GM12874 (cell line): ENCODE data around the gene BLVRB.

Source experiments
- TF ChIP-seq, protein P1 (sequence below): IDR thresholded peaks from 2 replicates; pipeline ENCODE4 v1.5.1; 2011; ENCODE audit warnings: low read depth, mild to moderate bottlenecking, control low read depth, low read length, moderate library complexity; ENCODE audit not compliant: insufficient read depth

Gene BLVRB

GRCh38 chr19:40407714-40408597, 57.6 kb downstream of the BLVRB start:
- TF ChIP-seq, protein P1, sequence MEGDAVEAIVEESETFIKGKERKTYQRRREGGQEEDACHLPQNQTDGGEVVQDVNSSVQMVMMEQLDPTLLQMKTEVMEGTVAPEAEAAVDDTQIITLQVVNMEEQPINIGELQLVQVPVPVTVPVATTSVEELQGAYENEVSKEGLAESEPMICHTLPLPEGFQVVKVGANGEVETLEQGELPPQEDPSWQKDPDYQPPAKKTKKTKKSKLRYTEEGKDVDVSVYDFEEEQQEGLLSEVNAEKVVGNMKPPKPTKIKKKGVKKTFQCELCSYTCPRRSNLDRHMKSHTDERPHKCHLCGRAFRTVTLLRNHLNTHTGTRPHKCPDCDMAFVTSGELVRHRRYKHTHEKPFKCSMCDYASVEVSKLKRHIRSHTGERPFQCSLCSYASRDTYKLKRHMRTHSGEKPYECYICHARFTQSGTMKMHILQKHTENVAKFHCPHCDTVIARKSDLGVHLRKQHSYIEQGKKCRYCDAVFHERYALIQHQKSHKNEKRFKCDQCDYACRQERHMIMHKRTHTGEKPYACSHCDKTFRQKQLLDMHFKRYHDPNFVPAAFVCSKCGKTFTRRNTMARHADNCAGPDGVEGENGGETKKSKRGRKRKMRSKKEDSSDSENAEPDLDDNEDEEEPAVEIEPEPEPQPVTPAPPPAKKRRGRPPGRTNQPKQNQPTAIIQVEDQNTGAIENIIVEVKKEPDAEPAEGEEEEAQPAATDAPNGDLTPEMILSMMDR, result no peak

DNA sequence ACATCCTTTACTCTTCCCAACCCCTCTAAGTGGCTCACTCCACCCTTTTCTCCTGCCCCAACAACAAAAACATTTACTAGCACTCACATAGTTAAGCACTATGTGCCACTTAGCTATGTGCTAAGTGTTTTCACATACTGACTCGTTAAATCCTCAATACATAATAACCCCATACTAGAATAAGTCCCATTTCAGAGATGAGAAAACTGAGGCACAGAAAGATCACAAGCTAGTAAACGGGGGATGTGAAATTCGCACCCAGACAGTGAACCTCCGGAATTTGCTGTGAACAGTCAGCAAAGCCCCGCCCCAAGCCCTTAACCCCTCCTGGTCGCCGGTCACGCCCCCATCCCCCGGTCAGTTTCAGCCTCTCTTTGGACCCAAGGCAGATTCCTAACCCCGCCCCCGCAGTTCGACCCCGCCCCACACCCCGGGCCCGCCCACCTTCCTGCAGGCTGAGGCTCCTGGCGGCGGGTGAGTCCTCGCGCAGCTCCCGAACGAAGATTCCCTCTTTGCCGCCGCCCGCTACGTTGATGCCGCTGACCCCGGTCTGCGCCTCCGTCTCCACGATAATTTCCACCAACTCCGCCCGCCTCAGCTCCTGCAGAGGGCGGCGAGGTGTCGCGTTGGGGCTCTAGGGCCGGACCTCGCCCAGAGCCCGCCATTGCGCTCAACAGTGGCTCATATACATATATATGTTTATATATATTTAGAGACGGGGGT, 62.1 kb downstream of the BLVRB start:
- TF ChIP-seq, protein P1, result no peak

DNA sequence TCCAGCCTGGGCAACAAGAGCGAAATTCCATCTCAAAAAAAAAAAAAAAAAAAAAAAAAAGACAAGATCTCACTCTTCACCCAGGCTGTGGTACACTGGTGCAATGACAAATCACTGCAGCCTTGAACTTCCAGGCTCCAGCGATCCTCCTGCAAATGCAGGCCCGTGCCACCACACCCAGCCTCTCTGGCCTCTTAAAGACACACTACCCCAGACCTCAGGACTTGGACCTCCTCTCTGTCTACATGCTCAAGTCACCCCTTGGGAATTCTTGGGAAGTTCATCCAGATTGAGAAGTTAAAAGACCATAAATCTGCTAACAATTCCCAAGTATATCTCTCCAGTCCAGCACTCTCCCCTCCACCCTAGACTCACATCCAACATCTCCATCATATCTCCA, 65.0 kb downstream of the BLVRB start:
- TF ChIP-seq, protein P1, result no peak

DNA sequence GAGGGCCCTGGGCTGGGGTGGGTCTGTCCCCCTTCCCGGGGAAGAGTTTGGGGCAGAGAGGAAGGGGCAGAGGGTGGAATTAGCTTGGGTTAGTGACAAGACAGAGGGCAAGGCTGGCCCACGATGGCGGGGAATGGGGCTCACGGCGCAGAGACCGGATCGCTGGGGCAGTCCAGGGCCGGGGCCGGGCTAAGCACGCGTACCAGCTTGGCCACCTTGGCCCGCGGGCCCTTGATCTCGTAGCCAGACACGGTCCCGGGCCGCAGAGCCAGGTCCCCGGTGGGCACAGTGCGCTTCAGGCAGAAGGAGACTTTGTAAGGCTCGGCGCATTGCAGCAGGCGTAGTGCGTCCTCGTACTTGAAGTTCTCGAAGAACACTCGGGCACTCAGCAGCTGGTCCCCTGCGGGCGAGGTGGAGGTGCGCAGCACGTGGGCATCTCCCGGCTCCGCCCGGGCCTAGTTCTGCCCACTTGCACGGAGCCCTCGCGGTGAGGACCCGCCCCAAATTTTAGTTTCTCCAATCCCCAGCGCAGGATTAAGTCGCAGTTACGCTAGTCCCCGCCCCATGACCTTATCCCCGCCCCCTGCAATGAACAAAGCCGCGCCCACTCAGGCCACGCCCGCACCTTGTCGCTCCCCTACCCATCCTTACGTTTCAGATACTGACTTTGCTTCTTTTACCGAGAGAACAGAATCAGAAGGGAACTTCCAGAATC, 67.0 kb downstream of the BLVRB start:
- TF ChIP-seq, protein P1, result no peak
